ENCODE data around the gene SOX2.
A peak's percentile ranks its signal among the peaks of the same experiment; 100 is the strongest.

The SOX2 gene

DNA sequence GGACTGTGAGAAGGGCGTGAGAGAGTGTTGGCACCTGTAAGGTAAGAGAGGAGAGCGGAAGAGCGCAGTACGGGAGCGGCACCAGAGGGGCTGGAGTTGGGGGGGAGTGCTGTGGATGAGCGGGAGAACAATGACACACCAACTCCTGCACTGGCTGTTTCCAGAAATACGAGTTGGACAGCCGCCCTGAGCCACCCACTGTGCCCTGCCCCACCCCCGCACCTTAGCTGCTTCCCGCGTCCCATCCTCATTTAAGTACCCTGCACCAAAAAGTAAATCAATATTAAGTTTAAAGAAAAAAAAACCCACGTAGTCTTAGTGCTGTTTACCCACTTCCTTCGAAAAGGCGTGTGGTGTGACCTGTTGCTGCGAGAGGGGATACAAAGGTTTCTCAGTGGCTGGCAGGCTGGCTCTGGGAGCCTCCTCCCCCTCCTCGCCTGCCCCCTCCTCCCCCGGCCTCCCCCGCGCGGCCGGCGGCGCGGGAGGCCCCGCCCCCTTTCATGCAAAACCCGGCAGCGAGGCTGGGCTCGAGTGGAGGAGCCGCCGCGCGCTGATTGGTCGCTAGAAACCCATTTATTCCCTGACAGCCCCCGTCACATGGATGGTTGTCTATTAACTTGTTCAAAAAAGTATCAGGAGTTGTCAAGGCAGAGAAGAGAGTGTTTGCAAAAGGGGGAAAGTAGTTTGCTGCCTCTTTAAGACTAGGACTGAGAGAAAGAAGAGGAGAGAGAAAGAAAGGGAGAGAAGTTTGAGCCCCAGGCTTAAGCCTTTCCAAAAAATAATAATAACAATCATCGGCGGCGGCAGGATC lies at the start of gene SOX2:
Gene SOX2 (plus strand): TSS at position 601 of the 811 bp plus-strand sequence. CDS start 436 bp downstream, outside the sequence.
- DNase-seq, result peak; percentile 96

DNA sequence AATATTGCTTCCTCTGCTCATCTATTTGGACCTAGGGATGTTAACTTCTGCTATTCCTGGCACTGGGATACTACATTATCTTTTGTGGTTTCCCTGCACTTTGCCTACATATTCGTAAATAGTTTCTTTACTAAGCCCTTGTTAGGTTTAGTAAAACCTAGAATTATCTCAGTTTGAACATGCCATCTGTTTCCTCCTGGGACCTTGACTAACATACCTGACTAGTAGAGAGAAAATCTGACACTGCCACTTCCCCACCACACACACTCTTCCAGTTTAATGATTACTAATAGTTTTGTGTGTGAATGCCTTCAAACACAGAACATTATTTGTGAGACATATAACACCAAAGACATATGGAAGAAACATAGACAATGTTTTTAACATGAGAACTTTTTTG lies 28.2 kb upstream of the SOX2 start:
- DNase-seq, result no peak

DNA sequence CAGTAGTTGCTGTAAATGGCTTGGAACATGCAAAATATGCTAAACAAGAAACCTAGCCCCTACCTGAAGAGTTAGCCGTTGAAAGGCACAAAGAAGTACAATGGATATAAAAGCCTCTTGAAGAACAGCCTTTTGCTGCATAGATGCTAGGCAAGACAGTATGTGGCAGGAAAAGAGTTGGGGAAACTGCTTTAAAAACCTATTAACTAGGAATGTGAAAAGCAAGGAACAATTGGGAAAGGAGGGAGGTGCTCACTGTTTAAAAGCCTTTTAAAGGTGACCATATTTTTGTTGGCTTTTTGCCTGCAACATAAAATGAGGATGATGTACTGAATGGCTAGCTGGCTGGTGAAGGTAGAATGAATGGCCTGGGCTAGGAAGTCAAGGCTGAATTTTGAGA lies 24.5 kb upstream of the SOX2 start:
- no peak for DNase-seq

DNA sequence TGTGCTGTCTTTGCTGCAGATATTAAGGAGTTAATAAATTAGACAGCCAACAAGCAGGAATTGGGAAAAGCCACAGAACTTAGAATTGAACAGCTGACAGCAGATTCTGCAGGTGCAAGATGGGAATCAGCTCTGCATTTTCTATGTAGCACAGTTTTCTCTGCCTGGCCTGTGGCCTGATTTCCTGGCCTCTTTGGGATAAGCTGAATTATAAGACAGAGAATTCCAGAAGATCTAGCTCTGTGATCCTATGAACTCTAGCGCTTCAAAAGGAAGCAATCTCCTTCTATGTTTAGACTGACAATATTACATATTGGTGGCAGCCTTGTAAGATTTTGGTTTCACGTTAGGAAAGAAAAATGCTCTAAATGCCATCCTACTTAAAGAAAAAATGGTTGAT lies 24.0 kb upstream of the SOX2 start:
- DNase-seq, result no peak

DNA sequence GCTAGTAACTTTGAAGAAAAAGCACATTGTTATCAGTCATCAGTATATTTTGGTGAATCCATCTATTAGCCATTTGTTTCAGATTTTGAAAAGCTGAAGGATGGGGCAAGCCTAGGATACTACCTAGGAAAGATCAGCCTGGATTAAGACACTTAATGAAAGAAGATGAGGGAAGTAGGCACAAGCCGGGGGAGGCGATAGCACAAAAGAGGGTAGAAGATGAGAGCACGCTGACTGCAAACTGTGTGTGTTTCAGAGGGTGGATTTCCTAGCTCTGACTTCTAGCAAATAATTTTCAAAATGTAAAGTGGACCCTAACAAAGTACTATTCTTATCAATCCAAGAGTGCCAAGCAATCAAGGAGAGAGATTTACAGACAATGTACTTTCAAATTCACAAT lies 22.2 kb upstream of the SOX2 start:
- DNase-seq, result no peak

DNA sequence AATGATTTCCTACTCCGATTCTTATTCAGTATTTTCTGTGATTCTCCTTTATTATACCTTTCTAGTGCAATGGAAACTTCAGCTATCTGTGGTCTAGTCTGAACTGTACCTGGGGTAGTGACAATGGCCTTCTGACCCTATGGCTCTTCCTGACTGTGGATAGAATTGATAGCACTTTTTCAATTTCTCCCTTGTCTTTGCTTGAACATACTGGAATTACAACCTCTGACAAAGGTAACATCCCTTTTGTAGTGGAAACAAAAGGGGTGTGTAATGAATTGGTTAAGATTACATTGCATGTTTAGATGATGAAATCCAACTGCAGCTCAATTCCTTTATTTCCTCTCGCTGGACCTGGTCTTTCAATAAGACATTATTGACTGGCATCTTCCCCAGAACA lies 21.0 kb upstream of the SOX2 start:
- no peak for DNase-seq

DNA sequence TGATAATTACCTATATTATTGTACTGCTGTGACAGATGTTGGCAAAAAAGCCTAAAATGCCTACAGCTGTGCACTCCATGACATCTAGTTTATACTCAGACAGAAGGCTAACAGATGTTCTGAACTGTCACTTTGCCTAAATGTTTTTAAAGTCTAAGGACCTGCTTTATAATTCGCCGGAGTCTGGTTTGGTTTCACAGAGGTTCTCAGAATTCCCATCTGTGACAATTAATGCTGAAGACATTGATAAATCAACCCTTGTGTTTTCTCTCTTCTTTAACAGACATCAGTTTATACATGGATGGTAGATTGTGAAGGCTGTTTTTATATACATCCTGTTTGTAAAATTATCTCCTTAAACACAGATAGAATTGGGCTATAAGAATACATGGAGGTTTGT lies 19.8 kb upstream of the SOX2 start:
- DNase-seq, result no peak

DNA sequence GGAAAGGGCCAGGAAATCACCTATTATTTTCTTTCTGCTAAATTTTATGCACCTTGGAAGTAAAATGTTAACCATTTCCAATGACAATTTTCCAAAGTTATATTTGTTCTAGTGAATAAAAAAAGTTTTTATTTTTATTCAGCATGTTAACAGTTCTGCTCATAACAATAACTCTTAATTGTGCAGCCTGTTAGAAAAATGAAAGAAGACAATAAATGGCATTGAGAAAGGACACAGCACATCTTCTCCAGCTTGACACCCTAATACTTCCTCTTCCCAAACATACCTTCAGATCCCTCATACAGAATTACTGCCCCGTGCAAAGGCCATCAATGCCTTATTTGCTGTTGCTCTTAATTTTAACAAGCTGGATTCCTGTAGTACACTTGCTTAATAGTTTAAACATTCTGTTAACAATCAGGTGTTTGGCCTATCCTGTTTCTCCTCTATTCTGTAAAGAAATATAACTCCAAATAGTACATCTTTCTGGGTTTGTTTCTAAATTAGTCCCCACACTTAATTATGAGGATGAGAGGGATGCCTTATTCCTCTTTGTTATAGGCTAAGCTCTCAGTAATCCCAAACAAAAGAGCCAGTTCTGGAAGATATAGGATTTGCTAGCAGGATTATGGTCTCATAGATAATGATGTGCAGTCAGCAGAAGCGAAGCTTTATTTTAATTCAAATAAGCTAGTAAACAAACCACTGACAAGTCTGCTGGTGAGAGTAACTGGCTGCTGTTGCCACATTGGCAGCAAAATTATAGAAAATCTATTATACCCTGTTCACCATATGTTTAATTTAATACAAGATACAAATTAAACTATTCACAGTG lies 19.2 kb upstream of the SOX2 start:
- no peak for DNase-seq

DNA sequence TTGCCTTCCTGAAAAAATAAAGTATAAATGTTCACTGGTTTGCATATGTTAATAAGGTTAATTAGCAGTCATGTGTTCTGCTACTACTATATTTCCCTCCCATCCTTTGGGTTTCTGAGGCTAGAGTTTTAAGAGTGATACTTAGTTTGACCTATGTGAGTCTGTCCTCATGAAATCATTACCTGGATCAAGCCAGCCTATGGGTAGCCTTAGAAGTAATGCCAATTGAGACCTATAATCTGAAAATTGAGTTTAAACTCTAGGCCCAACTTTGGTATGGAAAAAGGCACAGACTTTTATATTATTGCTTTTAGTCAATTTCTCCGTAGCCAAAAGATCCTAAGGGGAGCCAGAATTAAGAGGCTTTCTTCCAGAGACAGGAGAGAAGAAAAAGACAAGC lies 18.4 kb upstream of the SOX2 start:
- no peak for DNase-seq

DNA sequence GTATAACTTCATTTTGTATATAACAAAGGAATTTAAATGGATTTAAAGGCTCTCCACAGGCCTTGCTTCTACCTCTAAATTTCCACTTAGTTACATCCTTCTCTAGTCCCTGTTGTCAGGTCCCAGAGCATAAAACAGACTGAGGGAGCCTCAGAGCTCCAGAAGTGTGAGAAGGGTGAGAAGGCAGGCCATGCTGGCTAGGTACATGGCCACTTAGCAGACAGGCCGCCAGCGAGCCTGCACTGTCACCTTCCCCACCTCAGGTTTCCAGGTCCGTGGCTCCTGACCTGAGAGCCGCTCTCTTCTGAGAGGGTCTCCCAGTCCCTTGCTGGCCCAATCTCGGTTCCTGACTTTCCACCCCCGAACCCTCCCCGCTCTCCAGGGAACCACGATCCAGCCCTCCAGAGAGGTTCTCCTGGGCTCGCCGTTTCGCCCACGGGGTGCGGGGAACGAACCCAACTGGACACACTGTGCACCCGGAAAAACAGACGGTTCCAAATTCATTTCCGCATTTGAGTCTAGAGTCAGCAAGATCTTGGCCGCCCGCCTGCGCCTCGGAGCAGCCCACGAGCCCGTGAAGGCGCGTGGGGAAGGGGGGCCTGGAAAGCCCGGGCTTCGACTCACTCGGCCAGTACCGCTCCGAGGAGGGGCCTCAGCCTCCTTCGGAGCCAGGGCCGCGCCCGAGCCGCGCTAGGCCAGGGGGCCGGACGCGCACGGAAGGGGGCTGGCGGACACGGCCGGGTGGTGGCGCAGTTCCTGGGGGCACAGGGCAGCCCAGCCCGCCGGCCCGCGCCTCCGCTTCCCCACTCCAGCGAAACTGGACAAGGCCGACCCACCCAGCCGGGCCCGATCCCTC lies 16.7 kb upstream of the SOX2 start:
- DNase-seq, result no peak

DNA sequence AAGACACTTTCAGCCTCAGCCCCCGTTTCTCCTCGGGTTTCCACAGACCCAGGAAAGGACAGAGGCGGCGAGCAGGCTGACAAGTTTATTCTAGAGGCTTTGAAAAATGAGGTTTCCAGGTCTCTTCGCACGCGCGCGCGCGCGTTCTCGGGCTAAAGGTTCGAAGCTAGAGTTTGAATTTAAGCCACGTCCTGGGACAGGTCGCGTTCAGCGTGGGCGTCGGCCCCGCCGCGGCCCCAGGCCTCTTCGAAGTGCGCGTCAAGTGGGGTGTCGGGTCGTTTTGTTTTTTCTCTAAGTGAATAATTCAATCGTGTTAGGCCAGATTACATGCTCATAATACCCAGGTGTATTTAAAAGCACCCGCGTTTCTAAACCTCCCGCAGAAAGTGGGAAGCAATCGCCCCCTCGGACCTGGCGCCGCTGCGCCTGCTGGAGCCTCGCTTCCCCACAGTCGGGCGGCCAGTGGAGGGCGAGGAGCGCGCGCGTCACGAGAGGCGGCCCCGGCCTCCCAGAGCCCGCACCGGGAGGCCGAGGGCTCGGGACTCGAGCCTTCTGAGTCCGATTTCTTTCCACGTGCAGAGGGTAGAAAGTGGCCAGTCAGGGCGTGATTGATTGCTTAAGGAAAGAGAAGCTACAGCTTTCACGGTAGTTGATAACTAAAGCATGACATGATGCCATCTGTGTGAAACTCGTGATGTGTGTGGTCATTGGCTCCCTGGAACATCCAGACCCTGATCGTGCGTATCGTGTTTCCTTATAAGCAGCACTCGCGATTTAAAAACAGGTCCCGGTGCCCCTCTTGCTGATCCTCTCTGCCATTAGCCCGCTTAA lies 15.8 kb upstream of the SOX2 start:
- peak; percentile 48 for DNase-seq

DNA sequence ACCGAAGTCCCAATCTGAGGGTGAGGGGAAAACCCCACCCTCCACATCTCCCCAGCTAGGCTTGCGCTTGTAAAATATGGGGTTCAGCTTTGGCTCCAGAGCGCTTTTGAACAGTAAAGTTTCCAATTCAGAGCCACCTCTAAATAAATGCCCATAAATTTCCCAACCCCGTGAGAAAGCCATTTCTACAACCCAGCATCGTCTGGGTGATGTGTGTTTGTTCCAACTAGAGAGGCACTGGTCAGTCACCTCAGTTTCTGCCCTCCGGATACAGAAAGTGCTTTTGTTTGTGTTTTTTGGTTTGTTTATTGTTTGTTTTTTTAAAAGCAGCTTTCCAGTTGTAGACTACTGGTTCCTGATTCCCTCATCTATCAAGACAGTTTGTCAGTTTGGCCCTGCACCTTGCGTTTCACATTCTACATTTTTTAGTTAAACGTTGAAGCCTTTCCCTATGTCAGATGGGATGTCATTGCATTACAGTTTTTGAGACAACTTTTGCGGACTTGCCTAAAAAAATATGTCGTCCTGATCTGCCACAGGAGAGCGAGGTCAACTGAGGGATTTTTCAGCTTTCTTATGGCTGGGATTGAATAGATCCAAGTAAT lies 15.0 kb upstream of the SOX2 start:
- DNase-seq, result no peak

DNA sequence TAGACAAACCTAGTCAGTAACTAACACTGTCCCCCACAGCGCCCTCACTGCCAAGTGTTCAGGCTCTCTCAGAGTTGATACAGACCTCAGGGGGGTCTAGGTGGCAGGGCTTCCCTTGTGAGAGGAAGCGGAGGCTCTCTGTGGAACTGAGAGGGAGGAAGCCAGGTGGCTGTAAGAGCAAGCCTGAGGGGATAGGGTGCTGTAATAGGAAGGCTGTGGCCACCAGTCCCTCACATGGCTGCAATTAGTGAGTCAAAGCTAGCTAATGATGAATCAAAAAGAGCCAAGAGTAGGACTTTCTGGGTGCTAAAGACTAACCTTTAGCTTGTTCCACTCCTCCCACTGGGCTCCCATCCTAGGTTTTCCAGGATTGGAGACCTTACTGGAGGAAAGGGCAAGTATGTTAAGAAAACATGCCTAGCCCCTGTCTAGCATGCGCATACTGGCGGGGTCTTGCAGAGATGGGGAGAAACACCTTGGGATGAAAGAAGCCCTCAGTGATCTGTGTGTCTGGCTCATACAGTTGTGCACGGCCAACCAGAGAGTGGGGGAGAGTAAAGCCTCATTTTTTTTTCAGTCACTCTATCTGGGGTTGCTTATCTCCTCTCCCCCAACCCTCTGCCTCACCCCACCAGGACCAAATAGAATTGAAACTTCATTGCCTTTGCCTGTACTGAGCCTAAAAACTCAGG lies 13.3 kb upstream of the SOX2 start:
- DNase-seq, result no peak

DNA sequence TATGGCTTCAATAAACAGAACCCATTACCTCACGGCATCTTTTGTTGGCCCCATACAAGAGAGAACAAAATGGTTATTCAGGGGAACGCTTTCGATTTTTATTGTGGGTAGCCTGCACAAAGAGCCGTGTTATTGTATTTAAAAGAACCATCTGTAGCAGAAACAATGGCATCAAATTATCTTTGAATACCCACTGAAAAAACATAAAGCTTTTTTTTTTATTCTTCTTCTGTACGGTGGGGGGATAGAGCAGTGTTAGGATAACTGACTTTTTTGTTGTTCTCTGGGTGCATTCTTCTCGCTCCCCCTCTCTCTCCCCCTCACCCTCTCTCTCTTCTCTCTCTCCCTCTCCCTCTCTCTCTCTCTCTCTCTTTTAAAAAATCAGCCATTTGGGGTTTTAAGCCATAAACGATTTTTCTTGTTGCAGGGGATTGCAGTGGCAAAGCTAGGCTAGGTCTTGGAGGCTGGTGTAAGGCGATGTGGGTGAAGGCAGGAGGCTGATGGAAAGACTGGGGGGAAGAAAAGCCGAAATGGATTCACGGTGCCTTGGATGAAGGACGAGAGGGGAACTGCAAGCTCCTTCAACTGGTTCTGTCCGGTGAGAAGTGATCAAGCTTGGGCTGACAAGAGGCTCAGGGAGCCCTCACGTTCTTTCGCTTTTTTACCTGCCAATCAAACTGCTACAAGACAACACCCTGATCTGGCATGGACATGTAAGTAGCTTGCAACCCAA lies 12.4 kb upstream of the SOX2 start:
- DNase-seq, result no peak

DNA sequence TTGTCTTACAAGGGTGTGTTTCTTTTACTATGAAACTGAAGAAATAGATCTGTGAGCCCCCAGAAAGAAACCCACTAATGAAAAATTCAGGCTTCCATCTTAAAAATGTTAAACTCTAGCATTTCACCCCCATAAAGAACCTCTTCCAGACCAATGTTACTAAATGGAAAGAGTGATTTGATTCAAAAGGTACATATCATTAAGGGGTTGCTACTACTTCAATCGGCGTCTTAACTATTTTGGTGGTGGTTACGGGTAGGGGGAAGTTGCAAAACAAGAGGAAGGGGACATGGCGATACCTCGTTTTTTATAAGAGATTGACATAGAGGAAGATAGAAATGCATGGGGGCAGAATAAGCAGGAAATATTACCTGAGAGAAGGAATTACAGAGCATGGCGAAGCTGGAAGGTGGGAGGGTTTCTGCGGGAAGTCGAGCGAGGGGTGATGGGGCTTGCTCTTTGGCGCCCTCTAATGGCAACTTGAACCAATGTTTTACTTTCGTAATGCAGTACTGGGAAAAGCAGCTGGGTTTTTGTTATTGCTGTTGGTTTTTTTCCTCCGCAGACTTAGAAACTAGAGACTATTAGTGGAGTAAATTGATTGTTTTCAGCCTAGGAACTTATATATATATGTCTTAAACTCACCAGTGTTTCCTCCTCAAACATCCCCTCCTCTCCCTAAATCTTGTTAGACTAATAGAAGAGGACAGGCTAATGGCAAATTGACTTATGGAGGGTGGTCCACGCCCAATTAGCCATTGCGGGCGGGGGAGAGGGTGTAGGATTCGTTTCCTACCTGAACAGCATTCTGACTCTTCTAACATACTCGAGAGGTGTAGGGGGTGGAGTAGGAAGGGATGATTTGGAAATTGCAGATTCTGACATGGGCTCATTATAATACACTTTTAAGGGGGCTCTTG lies 11.3 kb upstream of the SOX2 start:
- peak; percentile 86 for DNase-seq

DNA sequence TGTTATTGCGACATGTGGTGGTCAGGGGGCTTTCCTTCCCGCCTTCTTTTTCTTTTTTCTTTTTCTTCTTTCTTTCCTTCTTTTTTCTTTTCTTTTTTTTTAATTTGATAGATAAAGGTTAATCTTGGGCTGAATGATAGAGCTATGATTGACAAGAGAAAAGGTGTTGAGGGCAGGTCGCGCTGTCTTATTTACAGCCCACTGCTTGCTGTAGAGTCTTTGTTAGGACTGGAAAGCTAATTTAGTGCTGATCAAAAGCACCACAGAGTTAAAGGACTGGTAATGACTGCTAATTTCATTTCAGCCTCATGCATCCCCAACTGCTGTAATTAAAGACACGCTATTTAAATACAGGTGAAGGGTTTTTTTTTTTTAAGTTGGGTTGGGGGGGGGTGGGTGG lies 10.6 kb upstream of the SOX2 start:
- DNase-seq, result no peak

DNA sequence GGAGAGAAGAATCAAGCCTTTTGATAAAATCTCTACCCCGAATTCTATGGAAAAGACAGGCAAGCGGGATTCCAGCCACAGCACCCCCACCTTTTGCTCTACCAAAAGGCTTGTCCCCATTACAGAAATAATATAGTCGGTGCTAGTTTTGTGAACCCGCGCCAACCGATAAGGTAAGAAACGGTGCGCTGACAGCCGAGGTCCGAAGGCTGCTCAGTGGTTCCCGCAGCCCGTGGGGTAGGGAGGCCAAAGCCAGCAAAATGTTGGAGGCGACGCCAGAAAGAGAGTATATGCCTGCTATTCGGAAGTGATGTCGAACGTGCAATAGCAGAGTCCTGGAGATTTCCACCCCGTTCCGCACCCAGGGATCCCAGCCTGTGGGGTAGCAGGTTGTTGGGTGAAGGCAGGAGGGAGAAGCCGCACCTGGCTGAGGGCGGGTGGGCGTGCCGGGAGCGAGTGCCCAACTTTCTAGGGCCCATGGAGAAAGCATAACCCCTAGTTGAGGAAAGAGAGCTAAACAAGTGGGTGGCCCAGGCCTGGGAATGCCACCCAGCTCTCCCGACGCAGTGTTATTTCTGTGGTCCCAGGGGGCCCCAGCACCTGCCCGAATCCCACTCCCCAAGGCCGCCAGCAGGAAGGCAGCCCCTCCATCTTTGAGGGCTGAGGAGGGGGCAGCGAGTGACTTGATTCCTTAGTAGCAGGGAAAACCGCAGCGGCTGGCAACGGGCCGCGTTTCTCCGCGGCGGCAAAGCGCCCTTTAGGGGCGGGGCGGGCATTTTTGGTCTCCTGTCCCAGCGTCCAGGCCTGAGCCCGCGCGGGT lies 7.9 kb upstream of the SOX2 start:
- no peak for DNase-seq

DNA sequence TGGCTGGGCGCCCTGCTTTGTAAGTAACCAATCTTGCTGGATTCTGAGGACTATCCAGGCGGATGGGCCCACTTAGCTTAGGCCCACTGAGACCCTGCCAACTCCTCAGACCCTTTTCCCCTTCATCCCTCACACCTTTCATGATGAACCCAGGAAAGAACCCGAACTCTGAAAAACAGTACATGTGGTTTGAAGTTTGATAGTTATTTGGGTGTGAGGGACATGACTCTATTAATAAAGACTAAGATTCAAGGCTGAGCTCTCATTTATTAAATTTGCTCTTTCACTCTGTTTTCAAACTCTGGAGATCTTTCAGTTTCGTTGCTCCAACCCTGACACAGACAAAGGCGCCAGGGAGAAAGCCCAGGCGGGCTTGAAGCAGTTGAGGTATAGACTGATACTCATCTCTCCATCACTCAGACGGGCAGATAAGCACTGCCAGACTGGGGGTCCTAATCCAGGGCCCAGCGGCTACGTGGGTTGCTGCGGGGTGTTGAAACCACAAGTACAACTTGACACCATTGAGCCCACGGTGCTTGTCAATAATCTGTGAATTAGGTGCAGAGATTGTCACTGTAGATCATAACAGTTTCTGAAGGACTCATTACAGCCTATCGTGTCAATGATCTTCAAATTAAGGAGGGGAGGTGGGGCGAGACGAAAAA lies 7.2 kb upstream of the SOX2 start:
- no peak for DNase-seq
